ENCODE results near the gene MS4A1.

The MS4A1 gene

GRCh38 chr11:60513496-60514460 lies 58.1 kb downstream of the MS4A1 start:
- no peaks in the 10 kb centered on the region for H3K9me3 ChIP-seq (ENCODE audit: control insufficient read depth, low read length)
- DNase-seq, result no peak
- no peak overlapping the region for H3K4me3 ChIP-seq (ENCODE audit: insufficient read depth, low read depth, low read length, poor library complexity, severe bottlenecking)
- no peaks in the 10 kb centered on the region for H3K36me3 ChIP-seq (ENCODE audit: control insufficient read depth, insufficient read depth, low read length)
- H3K27ac ChIP-seq (ENCODE audit: insufficient read depth, low read length, poor library complexity, severe bottlenecking), result no peak overlapping the region
- H3K27me3 ChIP-seq (replicated peaks; ENCODE audit: control insufficient read depth, insufficient read depth, low read length, poor library complexity, severe bottlenecking), result peaks cover 5% of the 10 kb centered on the region
- H3K4me1 ChIP-seq (ENCODE audit: control insufficient read depth, insufficient read depth, low read length, poor library complexity, severe bottlenecking), result no peaks in the 10 kb centered on the region

- no peak within 1 kb of the TSS for H3K4me3 ChIP-seq (ENCODE audit: insufficient read depth, low read depth, low read length, poor library complexity, severe bottlenecking)
- H3K27ac ChIP-seq (ENCODE audit: insufficient read depth, low read length, poor library complexity, severe bottlenecking), result no peak within 1 kb of the TSS
- DNase-seq, result no peak
- peaks cover 5% of the 10 kb centered on the region for H3K27me3 ChIP-seq (replicated peaks; ENCODE audit: control insufficient read depth, insufficient read depth, low read length, poor library complexity, severe bottlenecking)
- no peaks in the 10 kb centered on the region for H3K36me3 ChIP-seq (ENCODE audit: control insufficient read depth, insufficient read depth, low read length)
- H3K4me1 ChIP-seq (ENCODE audit: control insufficient read depth, insufficient read depth, low read length, poor library complexity, severe bottlenecking), result no peaks in the 10 kb centered on the region
- H3K9me3 ChIP-seq (ENCODE audit: control insufficient read depth, low read length), result no peaks in the 10 kb centered on the region
These were observed 59.7 kb downstream of the MS4A1 start, which contains the start of gene MS4A13 for GRCh38 chr11:60515144-60515855. TSS of gene MS4A13 (plus strand) at chr11:60515392. CDS start at chr11:60518084, 2,692 bp downstream.

All from effector memory CD4-positive, alpha-beta T cell (primary cell).